ENCODE measurements around the gene MED29.

Gene MED29

DNA sequence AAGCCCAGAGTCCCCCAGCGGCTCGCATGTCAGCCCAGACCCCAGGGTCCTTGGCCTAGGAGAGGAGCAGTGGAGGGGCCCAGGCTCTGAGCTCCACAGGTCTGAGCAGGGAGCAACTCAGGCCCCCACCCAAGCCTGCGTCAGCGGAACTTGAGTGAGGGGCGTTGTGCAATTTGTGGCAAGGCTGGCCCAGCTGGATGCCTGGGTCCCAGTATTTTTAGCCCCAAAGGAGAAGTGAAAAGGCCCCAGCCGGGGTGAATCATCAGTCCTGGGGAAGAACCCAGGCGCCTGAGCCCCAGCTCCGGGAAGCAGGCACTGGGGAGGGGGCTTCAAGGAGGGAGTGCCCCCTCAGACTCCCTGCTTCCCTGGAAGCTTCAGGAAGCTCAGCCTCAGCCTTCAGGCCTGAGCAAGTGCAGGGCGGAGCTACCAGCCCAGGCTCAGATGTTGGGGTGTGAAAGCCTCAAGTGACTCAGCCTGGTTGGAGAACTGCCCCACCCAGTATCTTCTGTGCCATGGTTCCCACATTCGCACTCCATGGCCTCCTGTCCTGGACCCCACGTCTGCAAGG is 7.2 kb downstream of the MED29 start:
- DNase-seq (ENCODE audit: low read depth), result no peak

DNA sequence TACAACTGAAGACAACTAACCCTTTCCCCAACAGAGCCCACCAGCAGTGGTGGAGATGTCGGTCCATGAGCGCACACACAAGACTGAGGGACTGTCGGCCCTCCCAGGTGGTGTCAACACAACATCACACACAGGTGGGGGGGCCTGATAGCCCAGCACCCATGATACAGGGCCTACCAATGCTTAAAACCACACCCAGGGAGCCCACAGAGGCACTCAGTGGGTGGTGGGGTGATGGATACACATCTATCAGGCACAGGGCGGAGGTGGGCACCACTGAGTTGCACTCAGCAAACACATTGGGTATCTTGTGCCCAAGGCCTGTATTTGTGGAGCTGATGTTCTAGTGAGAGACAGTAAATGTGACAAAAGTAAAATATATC is 8.5 kb downstream of the MED29 start:
- DNase-seq (ENCODE audit: low read depth), result no peak

GRCh38 chr19:39400061-39400460 is 8.9 kb downstream of the MED29 start:
- no peak for DNase-seq (ENCODE audit: low read depth)

DNA sequence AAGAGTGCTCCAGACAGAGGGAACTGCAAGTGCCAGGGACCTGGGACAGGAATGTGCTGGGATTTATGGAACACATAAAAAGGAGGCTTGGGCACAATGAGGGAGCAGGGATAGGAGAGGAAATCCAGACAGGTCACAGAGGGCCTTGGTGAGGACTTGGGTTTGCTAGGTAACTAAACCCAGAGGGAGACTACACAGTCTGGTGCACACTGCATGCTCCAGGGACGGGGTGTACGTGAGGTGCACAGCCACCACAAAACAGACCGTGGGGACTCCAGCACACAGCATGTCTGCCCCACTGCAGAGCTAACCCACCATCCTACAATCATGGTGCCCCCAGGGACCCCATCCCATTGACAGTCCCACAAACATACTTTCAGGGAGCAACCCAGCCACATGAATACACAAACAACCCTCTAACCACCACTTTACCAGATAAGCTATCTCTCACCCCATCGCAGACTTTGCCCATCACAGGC is 9.9 kb downstream of the MED29 start:
- DNase-seq (ENCODE audit: low read depth), result no peak

DNA sequence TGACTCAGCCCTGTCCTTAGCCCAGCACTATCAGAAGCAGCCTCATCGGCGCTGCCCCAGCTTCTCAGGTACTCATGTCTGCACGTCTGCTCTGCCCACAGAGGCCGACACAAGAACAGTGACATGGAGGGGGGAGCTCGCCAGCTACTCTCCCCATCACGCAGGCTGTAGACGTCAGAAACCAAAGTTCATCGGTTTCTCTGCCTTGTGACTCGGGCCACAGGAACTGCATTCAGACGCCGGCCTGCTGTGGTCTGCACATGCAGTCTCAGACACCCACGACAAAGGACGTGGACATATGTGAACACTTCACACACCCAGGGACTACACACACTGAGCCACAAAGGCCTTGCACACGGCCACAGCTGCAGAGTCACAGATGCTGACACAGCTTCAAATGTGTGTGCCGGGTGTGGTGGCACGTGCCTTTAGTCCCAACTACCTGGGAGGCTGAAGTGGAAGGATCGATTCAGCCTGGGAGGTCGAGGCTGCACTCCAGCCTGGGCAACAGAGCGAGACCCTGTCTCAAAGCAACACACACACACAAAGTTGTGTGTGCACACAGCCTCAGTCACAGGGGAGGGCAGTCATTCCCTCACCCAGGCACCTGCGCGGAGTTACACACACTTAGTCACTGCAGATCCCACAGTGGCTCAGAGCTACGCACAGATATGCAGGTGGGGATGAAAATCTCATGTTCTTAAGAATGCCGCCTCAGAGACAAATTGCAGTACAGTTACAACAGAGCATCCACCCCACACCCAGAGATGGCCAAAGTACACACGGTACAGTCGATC is 10.6 kb downstream of the MED29 start:
- DNase-seq (ENCODE audit: low read depth), result peak; percentile 83

DNA sequence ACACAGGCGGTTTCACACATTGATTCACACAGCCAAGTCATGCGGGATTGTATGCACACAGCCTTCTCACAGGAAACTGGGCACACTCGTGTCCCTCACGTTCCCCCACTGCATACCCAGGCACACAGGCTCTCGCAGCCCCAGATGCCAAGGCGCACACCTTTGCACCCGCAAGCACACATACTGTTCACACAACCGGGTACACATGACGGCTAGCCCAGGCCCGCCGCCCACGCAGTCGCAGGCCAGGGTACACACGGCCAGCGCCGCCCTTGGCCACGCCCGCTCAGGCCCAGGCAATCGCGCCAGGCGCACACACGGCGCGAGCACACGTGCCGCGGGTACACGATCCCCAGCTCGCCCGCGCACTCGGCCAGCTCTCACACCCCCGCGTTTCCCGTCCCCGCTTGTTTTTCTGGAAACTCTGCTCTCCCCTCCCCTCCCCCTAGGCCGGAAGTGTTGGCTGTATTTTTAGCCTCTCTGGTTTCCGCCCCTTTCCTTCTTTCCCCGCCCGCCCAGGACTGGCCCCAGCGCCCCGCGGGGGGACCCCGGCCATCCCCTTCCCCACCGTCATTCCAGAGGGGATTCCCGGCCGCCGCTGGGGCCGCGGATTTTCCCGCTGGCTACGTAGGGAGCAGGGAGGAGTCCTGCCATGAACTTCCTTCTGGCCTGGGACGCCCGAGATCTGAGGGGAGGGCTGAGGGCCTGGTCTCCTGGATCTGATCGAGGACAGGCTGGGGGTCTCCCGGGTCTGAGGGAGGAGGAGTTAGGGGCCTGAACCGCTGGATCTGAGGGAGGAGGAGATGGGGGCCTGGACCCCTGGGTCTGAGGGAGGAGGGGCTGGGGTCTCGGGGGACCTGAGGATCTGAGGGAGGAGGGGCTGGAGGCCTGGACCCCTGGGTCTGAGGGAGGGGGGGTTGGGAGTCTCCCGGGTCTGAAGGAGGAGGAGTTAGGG is 11.4 kb downstream of the MED29 start:
- peak; percentile 74 for DNase-seq (ENCODE audit: low read depth)

- DNase-seq (ENCODE audit: low read depth), result peak; percentile 95
Measured at GRCh38 chr19:39403331-39404312, 12.4 kb downstream of the MED29 start.

- DNase-seq (ENCODE audit: low read depth), result no peak
Measured at GRCh38 chr19:39405261-39405957, 14.2 kb downstream of the MED29 start.

- DNase-seq (ENCODE audit: low read depth), result peak; percentile 85
Measured at GRCh38 chr19:39405958-39406655, 14.9 kb downstream of the MED29 start.

- peak; percentile 85 for DNase-seq (ENCODE audit: low read depth)
Measured at GRCh38 chr19:39406656-39407409, 15.7 kb downstream of the MED29 start, which contains the start of gene ZFP36. Gene ZFP36, plus strand, starts transcription at chr19:39406847. Its CDS starts 58 bp downstream, at chr19:39406905.

DNA sequence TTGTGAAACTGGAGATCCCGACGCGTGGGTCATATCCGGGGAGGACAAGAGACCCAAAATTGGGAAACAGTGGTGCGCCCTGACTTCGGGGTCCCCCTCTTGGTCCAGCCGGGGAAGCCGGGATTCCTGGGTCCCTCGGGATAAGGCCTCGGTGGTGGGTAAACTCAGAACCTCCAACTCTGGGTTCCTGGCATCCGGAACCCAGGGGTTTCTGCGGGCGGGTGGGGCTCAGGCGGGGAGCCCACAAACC is 16.2 kb downstream of the MED29 start:
- no peak for DNase-seq (ENCODE audit: low read depth)

DNA sequence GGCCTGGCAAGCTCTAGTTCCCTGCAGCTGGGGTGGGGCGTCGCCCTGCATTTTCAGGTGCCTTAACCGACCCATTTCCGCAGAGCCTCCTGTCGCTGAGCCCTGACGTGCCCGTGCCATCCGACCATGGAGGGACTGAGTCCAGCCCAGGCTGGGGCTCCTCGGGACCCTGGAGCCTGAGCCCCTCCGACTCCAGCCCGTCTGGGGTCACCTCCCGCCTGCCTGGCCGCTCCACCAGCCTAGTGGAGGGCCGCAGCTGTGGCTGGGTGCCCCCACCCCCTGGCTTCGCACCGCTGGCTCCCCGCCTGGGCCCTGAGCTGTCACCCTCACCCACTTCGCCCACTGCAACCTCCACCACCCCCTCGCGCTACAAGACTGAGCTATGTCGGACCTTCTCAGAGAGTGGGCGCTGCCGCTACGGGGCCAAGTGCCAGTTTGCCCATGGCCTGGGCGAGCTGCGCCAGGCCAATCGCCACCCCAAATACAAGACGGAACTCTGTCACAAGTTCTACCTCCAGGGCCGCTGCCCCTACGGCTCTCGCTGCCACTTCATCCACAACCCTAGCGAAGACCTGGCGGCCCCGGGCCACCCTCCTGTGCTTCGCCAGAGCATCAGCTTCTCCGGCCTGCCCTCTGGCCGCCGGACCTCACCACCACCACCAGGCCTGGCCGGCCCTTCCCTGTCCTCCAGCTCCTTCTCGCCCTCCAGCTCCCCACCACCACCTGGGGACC is 16.6 kb downstream of the MED29 start:
- DNase-seq (ENCODE audit: low read depth), result peak; percentile 58

GRCh38 chr19:39408392-39409207 is 17.4 kb downstream of the MED29 start:
- DNase-seq (ENCODE audit: low read depth), result no peak

DNA sequence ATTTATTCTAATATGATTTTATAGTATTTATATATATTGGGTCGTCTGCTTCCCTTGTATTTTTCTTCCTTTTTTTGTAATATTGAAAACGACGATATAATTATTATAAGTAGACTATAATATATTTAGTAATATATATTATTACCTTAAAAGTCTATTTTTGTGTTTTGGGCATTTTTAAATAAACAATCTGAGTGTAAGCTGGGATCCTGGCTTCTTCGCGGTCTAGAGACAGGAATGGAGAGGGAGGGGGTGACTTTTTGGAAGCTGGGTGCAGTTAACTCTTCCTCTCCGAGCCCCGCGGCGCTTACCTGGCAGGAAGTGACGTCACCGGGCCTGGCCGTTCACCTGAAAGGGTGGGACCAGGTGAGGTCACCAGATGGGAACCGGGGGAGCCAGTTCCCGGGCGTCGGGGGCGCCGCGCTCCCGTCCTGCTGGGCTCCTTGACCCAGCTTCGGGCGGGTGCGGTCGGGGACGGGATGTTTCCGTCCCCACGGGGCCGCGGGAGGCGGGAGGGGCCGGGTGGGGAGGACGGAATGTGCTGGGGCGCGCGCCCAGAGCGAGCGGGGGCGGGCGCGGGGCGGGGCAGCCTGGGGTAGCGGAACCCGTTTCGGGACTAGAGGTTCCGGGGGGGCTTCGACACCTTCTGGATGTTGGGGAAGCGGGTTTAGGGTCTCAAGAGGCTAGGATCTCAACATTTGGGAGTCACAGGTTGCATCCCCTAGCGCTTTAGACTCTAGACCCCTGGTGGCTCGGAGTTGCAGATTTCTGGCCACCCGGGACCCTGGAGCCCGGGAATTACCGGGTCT is 18.2 kb downstream of the MED29 start:
- DNase-seq (ENCODE audit: low read depth), result peak; percentile 86

DNA sequence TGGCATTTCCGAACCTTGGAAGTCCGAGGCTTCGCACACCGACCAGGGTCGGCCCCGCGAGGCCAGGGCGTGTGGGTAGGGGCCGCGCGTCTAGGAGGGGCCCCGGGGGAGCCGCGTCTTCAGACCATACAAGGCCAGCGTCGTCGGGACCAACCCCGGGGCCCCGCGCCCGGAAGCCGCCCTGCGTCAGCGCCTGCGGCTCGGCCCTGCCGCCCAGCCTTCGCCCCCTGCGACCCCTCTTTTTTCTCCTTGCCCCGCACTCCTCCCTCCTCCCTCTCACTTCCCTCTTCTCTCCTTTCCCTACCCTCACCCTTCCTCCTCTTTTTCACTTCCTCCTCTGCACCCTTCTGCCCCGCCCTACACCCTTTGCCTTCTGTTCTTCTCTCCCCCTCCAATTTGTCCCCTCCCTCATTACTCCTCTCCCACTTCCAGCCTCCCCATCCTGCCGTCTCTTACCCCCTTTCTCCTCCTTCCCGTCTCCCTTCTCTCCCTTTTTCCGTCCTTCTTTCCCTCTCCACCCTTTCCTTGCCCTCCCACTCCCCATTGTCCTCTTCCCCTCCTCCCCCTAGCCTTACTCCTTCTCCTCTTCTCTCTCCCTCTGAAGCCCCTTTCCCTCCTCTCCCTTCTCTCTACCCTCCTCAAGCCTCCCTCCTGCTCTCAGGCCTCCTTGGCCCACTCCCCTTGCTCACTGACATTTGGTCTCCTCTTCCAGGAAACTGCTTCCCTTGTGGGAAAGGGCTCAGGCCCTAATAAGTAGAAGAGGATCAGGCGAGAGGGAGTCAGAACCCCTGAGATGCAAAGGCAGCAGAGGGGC is 19.0 kb downstream of the MED29 start:
- peak; percentile 68 for DNase-seq (ENCODE audit: low read depth)

DNA sequence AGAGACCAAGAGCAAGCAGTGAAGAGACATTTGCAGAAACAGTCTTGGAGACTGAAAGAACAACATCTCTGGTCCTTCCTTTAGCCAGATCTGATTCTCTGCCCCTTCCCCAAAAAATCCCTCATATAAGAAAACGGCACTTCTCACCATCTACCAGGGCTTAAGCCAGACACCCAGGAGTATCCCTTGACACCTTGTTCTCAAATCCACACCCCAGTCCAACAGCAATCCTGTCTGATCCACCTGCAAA is 19.6 kb downstream of the MED29 start:
- no peak for DNase-seq (ENCODE audit: low read depth)

All from T follicular helper cell (primary cell).